HCT116 (cell line): ENCODE results near the gene RAB33B. TPM values are rescaled to one million over a fixed set of nuclear protein-coding genes. Genes with fewer than 3 reads are reported as not detected.

Source experiments
- ATAC-seq: fragments of 200-7000 bp; cut with Tn5 transposase; 2 replicates; pipeline ENCODE4 v1.9.1; 2020; ENCODE audit warnings: mild to moderate bottlenecking, moderate library complexity
- BruUV-seq: library from RNA; stranded (reverse); fragments of 400-500 nt; replicated peaks from 2 replicates; lab custom pipeline; 2021; lab: Mats Ljungman, UMichigan
- CTCF ChIA-PET: fragments of 300-600 bp; sonication (Branson Sonifier 250); formaldehyde crosslinking; loops from one replicate; lab custom pipeline; 2021; ENCODE audit warnings: antibody characterized with exemption; lab: Charles Lee
- POLR2A ChIA-PET: fragments of 300-600, 350-600 bp; sonication (Branson Sonifier 250); formaldehyde crosslinking; loops from one replicate; lab custom pipeline; 2021; ENCODE audit warnings: antibody characterized with exemption; lab: Charles Lee
- RAD21 ChIA-PET, 2 experiments: fragments of 300-600 bp; sonication (Branson Sonifier 250); formaldehyde crosslinking; loops; one replicate each; lab custom pipeline; 2023; ENCODE audit warnings: low total read pairs in 2 of 2; ENCODE audit not compliant: uncharacterized antibody in 2 of 2, unreplicated experiment in 2 of 2, low non-redundant PET in 1 of 2; lab: Charles Lee
- DNase-seq: peaks from one replicate; pipeline ENCODE4 v3.0.0-alpha.2; 2010; ENCODE audit warnings: low read depth, low spot score
- H2AFZ ChIP-seq: fragments of 200-600 bp; shearing (Covaris generic), sonication (generic); 2 replicates; pipeline ENCODE4 v1.6.1; 2017; ENCODE audit warnings: low read depth, mixed run types, mixed read lengths, antibody characterized with exemption, low read length; ENCODE audit not compliant: poor library complexity, severe bottlenecking
- H3K27ac ChIP-seq: 2 replicates; pipeline ENCODE4 v1.5.1; 2012; ENCODE audit warnings: low read depth, low read length
- H3K27me3 ChIP-seq: fragments of 200-600 bp; sonication (generic); 2 replicates; pipeline ENCODE4 v1.6.1; 2016; ENCODE audit warnings: mixed run types, low read length, mixed read lengths; ENCODE audit not compliant: insufficient read depth
- H3K36me3 ChIP-seq, 2 experiments: fragments of 200-500 bp in 1 of 2; fragments of 200-600 bp in 1 of 2; sonication (Bioruptor generic) in 1 of 2; sonication (generic) in 1 of 2; 2 replicates each; pipeline versions ENCODE4 v1.5.1 to v1.6.1; 2014 to 2016; ENCODE audit warnings: low read length in 2 of 2, inconsistent platforms in 1 of 2, mixed read lengths in 1 of 2, mixed run types in 1 of 2; ENCODE audit not compliant: insufficient read depth in 2 of 2, control insufficient read depth in 1 of 2
- H3K4me1 ChIP-seq, 2 experiments: fragments of 200-600 bp in 1 of 2; sonication (generic) in 1 of 2; 2 replicates each; pipeline versions ENCODE4 v1.5.1 to v1.6.1; 2012 to 2017; ENCODE audit warnings: low read length in 2 of 2, inconsistent platforms in 1 of 2, mild to moderate bottlenecking in 1 of 2, mixed read lengths in 1 of 2, mixed run types in 1 of 2, moderate library complexity in 1 of 2; ENCODE audit not compliant: insufficient read depth in 2 of 2, control insufficient read depth in 1 of 2
- H3K4me2 ChIP-seq: fragments of 200-600 bp; sonication (generic); 2 replicates; pipeline ENCODE4 v1.6.1; 2017; ENCODE audit warnings: mixed run types, low read length, mixed read lengths
- H3K4me3 ChIP-seq, 2 experiments: fragments of 200-600 bp in 1 of 2; sonication (generic) in 1 of 2; replicated peaks in 1 of 2; 2 replicates each; pipeline ENCODE4 v1.5.1; 2011 to 2016; ENCODE audit warnings: low read length in 2 of 2, control low read depth in 1 of 2, low read depth in 1 of 2, mild to moderate bottlenecking in 1 of 2, mixed read lengths in 1 of 2, mixed run types in 1 of 2
- H3K79me2 ChIP-seq: fragments of 200-600 bp; sonication (generic); 2 replicates; pipeline ENCODE4 v1.6.1; 2017; ENCODE audit warnings: mild to moderate bottlenecking, mixed run types, low read length, moderate library complexity, mixed read lengths; ENCODE audit not compliant: insufficient read depth
- H3K9ac ChIP-seq: fragments of 200-600 bp; sonication (generic); 2 replicates; pipeline ENCODE4 v1.6.1; 2016; ENCODE audit warnings: low read length, mixed read lengths
- H3K9me2 ChIP-seq: fragments of 200-600 bp; sonication (generic), shearing (Covaris generic); 2 replicates; pipeline ENCODE4 v1.6.1; 2017; ENCODE audit warnings: mixed run types, mild to moderate bottlenecking, moderate library complexity; ENCODE audit not compliant: insufficient read depth
- H3K9me3 ChIP-seq, 2 experiments: fragments of 200-500 bp in 1 of 2; fragments of 200-600 bp in 1 of 2; sonication (Bioruptor generic) in 1 of 2; sonication (generic) in 1 of 2; 2 replicates each; pipeline ENCODE4 v1.6.1; 2014 to 2017; ENCODE audit warnings: low read length in 2 of 2, mixed read lengths in 2 of 2, inconsistent platforms in 1 of 2, low read depth in 1 of 2, mild to moderate bottlenecking in 1 of 2, mixed run types in 1 of 2, moderate library complexity in 1 of 2; ENCODE audit not compliant: control insufficient read depth in 1 of 2, insufficient read depth in 1 of 2
- H4K20me1 ChIP-seq: fragments of 200-600 bp; sonication (generic), shearing (Covaris generic); 2 replicates; pipeline ENCODE4 v1.6.1; 2017; ENCODE audit warnings: mixed run types, mild to moderate bottlenecking, moderate library complexity; ENCODE audit not compliant: insufficient read depth
- CEBPB ChIP-seq: IDR thresholded peaks from 2 replicates; pipeline ENCODE4 v1.6.1; 2012; ENCODE audit warnings: low read depth
- ELF1 ChIP-seq: IDR thresholded peaks from 2 replicates; pipeline ENCODE4 v1.6.1; 2012; ENCODE audit warnings: low read depth, borderline replicate concordance
- FOSL1 ChIP-seq: IDR thresholded peaks from 2 replicates; pipeline ENCODE4 v1.6.1; 2012; ENCODE audit warnings: low read depth
- MAX ChIP-seq: IDR thresholded peaks from 2 replicates; pipeline ENCODE4 v1.6.1; 2012
- POLR2A ChIP-seq: IDR thresholded peaks from 2 replicates; pipeline ENCODE4 v1.7.0; 2011; ENCODE audit warnings: borderline replicate concordance; ENCODE audit not compliant: insufficient read depth, insufficient read length; ENCODE audit errors: extremely low read depth
- POLR2AphosphoS5 ChIP-seq: IDR thresholded peaks from 2 replicates; pipeline ENCODE4 v1.6.1; 2011; ENCODE audit warnings: mild to moderate bottlenecking, low read depth, low read length, moderate library complexity
- REST ChIP-seq: IDR thresholded peaks from 2 replicates; pipeline ENCODE4 v1.6.1; 2012; ENCODE audit warnings: low read depth
- TCF7L2 ChIP-seq: IDR thresholded peaks from 2 replicates; pipeline ENCODE4 v1.7.0; 2011; ENCODE audit warnings: borderline replicate concordance, inconsistent platforms; ENCODE audit not compliant: insufficient read depth, insufficient read length; ENCODE audit errors: extremely low read depth
- YY1 ChIP-seq: IDR thresholded peaks from 2 replicates; pipeline ENCODE4 v1.6.1; 2011; ENCODE audit warnings: low read length, low read depth, moderate library complexity, mild to moderate bottlenecking; ENCODE audit not compliant: insufficient replicate concordance; ENCODE audit errors: extremely low read depth
- ZFX ChIP-seq: fragments of 450-650 bp; IDR thresholded peaks from 2 replicates; pipeline ENCODE4 v1.6.1; 2017
- intact Hi-C: fragments of 100-400 bp; cut with micrococcal nuclease; formaldehyde crosslinking; loops from 2 replicates; pipeline ENCODE4 v1.10.0; 2022
- total RNA-seq: library from RNA; stranded (reverse); gene quantifications from one replicate; pipeline ENCODE4 v1.2.1, GENCODE V29; 2021; ENCODE audit not compliant: unreplicated experiment

The RAB33B gene
- total RNA-seq, 1 experiment from 2014 or later, result 5.4 TPM

GRCh38 chr4:139420652-139421051 is 33.3 kb upstream of the RAB33B start:
- Histone ChIP-seq H3K4me1 (no peaks in the 10 kb centered on the region), H2AFZ (no peak overlapping the region), H3K9me3 (no peaks in the 10 kb centered on the region), H3K79me2 (no peaks in the 10 kb centered on the region), H3K4me3 (no peak overlapping the region), H3K9ac (no peak overlapping the region), H3K36me3 (peaks cover 0 to 4% of the 10 kb centered on the region in 2 experiments; a peak in 2 of 4 replicates), H3K9me2 (no peaks in the 10 kb centered on the region), H4K20me1 (no peaks in the 10 kb centered on the region), H3K4me2 (no peak overlapping the region), H3K27ac (no peak overlapping the region), H3K27me3 (no peaks in the 10 kb centered on the region)
- no peak for ATAC-seq
- TF ChIP-seq YY1 (no peak), POLR2A (no peak), MAX (no peak), TCF7L2 (no peak), POLR2AphosphoS5 (no peak), ELF1 (no peak)
- ChIA-PET RAD21 (no interaction called here), CTCF (no interaction called here), POLR2A (no interaction called here)
- no TSS peak for BruUV-seq
- intact Hi-C loops, result no loop called here
- DNase-seq, result no peak

- ChIA-PET RAD21 (no interaction called here), POLR2A (no interaction called here), CTCF (no interaction called here)
- H3K9me2 ChIP-seq, result no peaks in the 10 kb centered on the region
- no peaks in the 10 kb centered on the region for H3K27me3 ChIP-seq
- no peak overlapping the region for H3K9ac ChIP-seq
- intact Hi-C loops, result no loop called here
- H3K9me3 ChIP-seq, result no peaks in the 10 kb centered on the region
- H3K27ac ChIP-seq, result no peak overlapping the region
- DNase-seq (no peak), ATAC-seq (no peak)
- no peak overlapping the region for H3K4me2 ChIP-seq
- H4K20me1 ChIP-seq, result no peaks in the 10 kb centered on the region
- TF ChIP-seq ZFX (no peak), POLR2AphosphoS5 (no peak), TCF7L2 (no peak), REST (no peak), FOSL1 (no peak), CEBPB (no peak), YY1 (no peak)
- H2AFZ ChIP-seq, result no peak overlapping the region
- H3K4me3 ChIP-seq, result no peak overlapping the region
- no peaks in the 10 kb centered on the region for H3K79me2 ChIP-seq
- BruUV-seq, result no TSS peak
- no peaks in the 10 kb centered on the region for H3K4me1 ChIP-seq
- H3K36me3 ChIP-seq, result peaks cover 0 to 12% of the 10 kb centered on the region in 2 experiments; a peak in 2 of 4 replicates
Observed at GRCh38 chr4:139436122-139436521, 17.8 kb upstream of the RAB33B start.
